Measurements from ENCODE around the gene PDE12. TPM values are rescaled to one million over a fixed set of nuclear protein-coding genes. Genes with fewer than 3 reads are reported as not detected.
A peak's percentile ranks its signal among the peaks of the same experiment; 100 is the strongest.

Gene PDE12
- total RNA-seq, 4 donors from 2014 or later, result 16.5 to 25.7 (median 19.8) TPM

DNA sequence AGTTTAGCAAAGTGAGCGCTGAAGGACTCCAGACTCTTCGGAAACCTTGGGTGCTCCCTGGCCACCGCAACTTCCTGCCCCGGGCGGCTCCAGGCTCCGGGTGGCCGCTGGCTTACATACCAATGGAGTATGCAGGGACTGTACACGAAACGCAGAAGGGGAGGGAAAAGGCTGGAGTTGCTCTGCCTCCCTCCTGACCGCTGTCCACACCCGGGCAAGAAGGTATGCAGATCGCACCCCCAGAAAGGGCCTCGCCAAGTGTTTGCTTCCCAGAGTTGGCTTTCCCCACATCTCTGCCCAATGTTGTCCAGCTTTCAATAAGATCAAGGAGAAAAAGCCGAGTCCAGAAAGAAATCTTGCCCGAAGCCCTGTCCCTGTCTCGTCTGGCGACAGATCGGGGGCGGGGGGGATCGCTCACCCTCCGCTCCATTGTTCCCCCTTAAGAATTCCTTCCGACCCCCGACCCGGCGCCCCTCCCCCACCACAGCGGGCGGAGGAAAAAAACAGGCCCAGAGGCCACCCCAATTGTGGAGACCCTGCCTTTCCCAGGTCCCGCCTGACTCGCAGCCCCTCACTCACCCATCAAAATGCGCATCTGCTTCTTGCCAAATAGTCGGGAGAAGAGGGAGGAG lies 40.5 kb downstream of the PDE12 start:
- H3K9me3 ChIP-seq, result no peaks in the 10 kb centered on the region
- peaks cover 50 to 53% of the 10 kb centered on the region in 2 donors for H3K4me1 ChIP-seq
- peak overlapping the region; percentile 72 to 96 (median 92) for H3K4me3 ChIP-seq
- H3K36me3 ChIP-seq, result peaks cover 0 to 5% of the 10 kb centered on the region in 2 donors
- TF ChIP-seq POLR2A (IDR thresholded peaks at IDR 0.05), result no peak
- TF ChIP-seq, protein P1, sequence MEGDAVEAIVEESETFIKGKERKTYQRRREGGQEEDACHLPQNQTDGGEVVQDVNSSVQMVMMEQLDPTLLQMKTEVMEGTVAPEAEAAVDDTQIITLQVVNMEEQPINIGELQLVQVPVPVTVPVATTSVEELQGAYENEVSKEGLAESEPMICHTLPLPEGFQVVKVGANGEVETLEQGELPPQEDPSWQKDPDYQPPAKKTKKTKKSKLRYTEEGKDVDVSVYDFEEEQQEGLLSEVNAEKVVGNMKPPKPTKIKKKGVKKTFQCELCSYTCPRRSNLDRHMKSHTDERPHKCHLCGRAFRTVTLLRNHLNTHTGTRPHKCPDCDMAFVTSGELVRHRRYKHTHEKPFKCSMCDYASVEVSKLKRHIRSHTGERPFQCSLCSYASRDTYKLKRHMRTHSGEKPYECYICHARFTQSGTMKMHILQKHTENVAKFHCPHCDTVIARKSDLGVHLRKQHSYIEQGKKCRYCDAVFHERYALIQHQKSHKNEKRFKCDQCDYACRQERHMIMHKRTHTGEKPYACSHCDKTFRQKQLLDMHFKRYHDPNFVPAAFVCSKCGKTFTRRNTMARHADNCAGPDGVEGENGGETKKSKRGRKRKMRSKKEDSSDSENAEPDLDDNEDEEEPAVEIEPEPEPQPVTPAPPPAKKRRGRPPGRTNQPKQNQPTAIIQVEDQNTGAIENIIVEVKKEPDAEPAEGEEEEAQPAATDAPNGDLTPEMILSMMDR (IDR thresholded peaks at IDR 0.05 in 4 of 5, conservative IDR thresholded peaks at IDR 0.05 in 1 of 5), result no peak
- ATAC-seq, result peak; percentile 47 to 52
- intact Hi-C loops (cut with DNase I; ENCODE audit: low total_unique reads) (loop anchor here (1.0 to 5.0 kb wide), 7 partner anchors 40 to 711 kb away; partner anchors contain the start of genes APPL1, DENND6A, HTD2 and PDE12), in situ Hi-C loops (cut with MboI; ENCODE audit: low sequenced_read_pairs in 4 of 4) (loop anchor here in 2 of 4 donors (5.0 to 10.0 kb wide), 3 partner anchors 39 to 158 kb away; partner anchors contain the start of genes DENND6A (in 1 of the 2), PDE12 (in 1 of the 2) and SLMAP (in 1 of the 2))
- H3K27ac ChIP-seq, result peak overlapping the region; percentile 95 to 99 (median 98)
- H3K27me3 ChIP-seq, result no peaks in the 10 kb centered on the region
- DNase-seq, result peak; percentile 70 to 81

DNA sequence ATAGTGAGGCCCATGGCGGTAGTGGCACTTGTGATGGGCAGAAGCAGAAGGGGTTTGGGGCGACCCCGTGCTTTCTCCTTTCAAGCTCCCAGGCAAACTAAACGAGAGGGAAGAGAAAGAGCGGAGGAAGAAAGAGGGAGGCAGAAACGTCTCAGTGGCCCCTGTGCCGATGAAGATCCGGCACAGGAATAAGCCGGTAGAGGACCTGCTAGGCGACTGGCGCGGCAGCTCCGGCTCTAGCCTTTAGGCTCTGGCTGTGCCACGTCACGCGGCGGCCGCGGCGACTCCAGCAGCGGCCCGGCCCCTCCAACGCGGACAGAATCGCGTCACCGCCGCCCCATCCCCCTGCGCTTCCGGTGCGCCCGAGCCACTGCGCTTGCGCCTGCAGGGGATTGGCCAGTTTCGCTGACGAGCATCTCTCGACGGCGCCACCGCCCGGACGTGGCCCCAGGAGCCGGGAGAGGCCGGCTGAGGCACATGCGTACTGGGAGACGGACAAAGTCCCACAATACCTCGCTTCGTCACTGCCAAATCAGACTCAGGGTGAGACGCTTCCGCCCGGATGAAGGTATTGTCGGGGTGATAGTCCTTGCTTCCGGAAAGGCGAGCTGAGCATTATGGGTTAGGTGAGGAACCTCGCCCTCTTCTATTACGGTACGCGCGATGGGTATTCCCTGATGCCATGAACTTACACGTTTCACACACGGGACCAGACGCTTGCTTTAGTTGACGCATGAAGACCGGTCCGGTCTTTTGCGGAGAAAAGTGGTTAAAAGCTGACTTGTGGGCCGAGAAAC lies 41.3 kb downstream of the PDE12 start, which contains the start of gene ARF4:
Gene ARF4 (minus strand): TSS at position 218 of the 797 bp plus-strand sequence. CDS start 204 bp downstream, at position 14.
- ATAC-seq (peak; percentile 92 to 94), DNase-seq (peak; percentile 99 to 100)
- Histone ChIP-seq H3K9me3 (no peaks in the 10 kb centered on the region), H3K27me3 (no peaks in the 10 kb centered on the region), H3K36me3 (peaks cover 0 to 5% of the 10 kb centered on the region in 2 donors), H3K4me3 (peak within 1 kb of the TSS; percentile 72 to 96 (median 92)), H3K27ac (peak within 1 kb of the TSS; percentile 95 to 99 (median 98)), H3K4me1 (peaks cover 44 to 48% of the 10 kb centered on the region in 2 donors)
- intact Hi-C loops (cut with DNase I; ENCODE audit: low total_unique reads), result loop anchor here (1.0 to 5.0 kb wide), 7 partner anchors 41 to 710 kb away; partner anchors contain the start of genes APPL1, DENND6A, HTD2 and PDE12
- TF ChIP-seq POLR2A (IDR thresholded peaks at IDR 0.05), result peak; percentile 97 to 98
- TF ChIP-seq, protein P1 (IDR thresholded peaks at IDR 0.05 in 4 of 5, conservative IDR thresholded peaks at IDR 0.05 in 1 of 5), result peak in 2 of 5 experiments; percentile 7 to 8
- in situ Hi-C loops (cut with MboI; ENCODE audit: low sequenced_read_pairs in 4 of 4), result loop anchor here in 2 of 4 donors (5.0 to 10.0 kb wide), 3 partner anchors 40 to 157 kb away; partner anchors contain the start of genes DENND6A (in 1 of the 2), PDE12 (in 1 of the 2) and SLMAP (in 1 of the 2)

DNA sequence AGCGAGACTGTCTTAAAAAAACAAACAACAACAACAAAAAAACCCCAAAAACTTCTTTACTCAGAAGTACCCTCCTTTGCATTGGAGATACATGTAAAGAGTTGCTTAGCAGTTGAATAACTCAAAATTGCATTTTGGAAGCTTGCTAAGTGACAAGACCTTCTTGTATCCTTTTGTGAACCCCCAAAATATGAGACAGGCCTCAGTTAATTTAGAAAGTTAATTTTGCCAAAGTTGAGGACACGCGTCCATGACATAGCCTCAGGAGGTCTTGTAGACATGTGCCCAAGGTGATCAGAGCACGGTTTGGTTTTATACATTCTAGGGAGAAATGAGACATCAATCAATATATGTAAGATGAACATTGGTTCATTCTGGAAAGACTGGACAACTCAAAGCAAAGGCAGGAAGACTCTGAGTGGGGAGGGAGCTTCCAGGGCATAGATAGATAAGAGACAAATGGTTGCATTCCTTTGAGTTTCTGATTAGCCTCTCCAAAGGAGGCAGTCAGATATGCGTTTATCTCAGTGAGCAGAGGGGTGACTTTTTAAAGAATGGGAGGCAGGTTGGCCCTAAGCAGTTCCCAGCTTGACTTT lies 42.8 kb downstream of the PDE12 start:
- Histone ChIP-seq H3K4me3 (peak overlapping the region; percentile 60 to 94 (median 74)), H3K4me1 (peaks cover 30 to 32% of the 10 kb centered on the region in 2 donors), H3K36me3 (peaks cover 0 to 5% of the 10 kb centered on the region in 2 donors), H3K27ac (peak overlapping the region; percentile 91 to 99 (median 96)), H3K27me3 (no peaks in the 10 kb centered on the region), H3K9me3 (no peaks in the 10 kb centered on the region)
- in situ Hi-C loops (cut with MboI; ENCODE audit: low sequenced_read_pairs in 4 of 4) (loop anchor here in 2 of 4 donors (5.0 to 10.0 kb wide), 3 partner anchors 42 to 156 kb away; partner anchors contain the start of genes DENND6A (in 1 of the 2), PDE12 (in 1 of the 2) and SLMAP (in 1 of the 2)), intact Hi-C loops (cut with DNase I; ENCODE audit: low total_unique reads) (loop anchor here (5.0 kb wide), 3 partner anchors 288 to 708 kb away; partner anchors contain the start of genes APPL1, HTD2 and RPP14)
- TF ChIP-seq, protein P1 (IDR thresholded peaks at IDR 0.05 in 4 of 5, conservative IDR thresholded peaks at IDR 0.05 in 1 of 5), result no peak
- TF ChIP-seq POLR2A (IDR thresholded peaks at IDR 0.05), result no peak
- no peak for ATAC-seq
- no peak for DNase-seq

- intact Hi-C loops (cut with DNase I; ENCODE audit: low total_unique reads), result no loop called here
Observed at GRCh38 chr3:57600195-57600594, 44.1 kb downstream of the PDE12 start.

More at GRCh38 chr3:57600195-57600594, 44.1 kb downstream of the PDE12 start:
- Histone ChIP-seq H3K4me1 (peaks cover 17 to 24% of the 10 kb centered on the region in 2 donors), H3K4me3 (no peak overlapping the region), H3K27ac (no peak overlapping the region), H3K27me3 (no peaks in the 10 kb centered on the region), H3K9me3 (no peaks in the 10 kb centered on the region), H3K36me3 (peaks cover 0 to 5% of the 10 kb centered on the region in 2 donors)
- TF ChIP-seq, protein P1 (IDR thresholded peaks at IDR 0.05 in 4 of 5, conservative IDR thresholded peaks at IDR 0.05 in 1 of 5), result no peak
- TF ChIP-seq POLR2A (IDR thresholded peaks at IDR 0.05), result no peak
- in situ Hi-C loops (cut with MboI; ENCODE audit: low sequenced_read_pairs in 4 of 4), result loop anchor here in 1 of 4 donors (5.0 kb wide), 1 partner anchor 157 kb away; the partner anchor contains the start of gene SLMAP
- ATAC-seq, result no peak
- DNase-seq, result no peak
